Astrocyte of the spinal cord (primary cell): ENCODE results near the gene NUPR1.

ENCODE experiments used
- DNase-seq: peaks from one replicate; pipeline ENCODE4 v3.0.0; 2011; ENCODE audit warnings: low read depth, low spot score
- H3K4me3 ChIP-seq: 2 replicates; pipeline ENCODE4 v1.5.1; 2011; ENCODE audit warnings: low read depth, mild to moderate bottlenecking, low read length, moderate library complexity
- in situ Hi-C: cut with HindIII; loops from 2 replicates; pipeline ENCODE4 v1.10.0; 2017; ENCODE audit warnings: low sequenced_read_pairs
- TF ChIP-seq, protein P1 (sequence below): IDR thresholded peaks from 2 replicates; pipeline ENCODE4 v1.5.1; 2012; ENCODE audit warnings: low read depth, mild to moderate bottlenecking, low read length, inconsistent platforms

The NUPR1 gene

DNA sequence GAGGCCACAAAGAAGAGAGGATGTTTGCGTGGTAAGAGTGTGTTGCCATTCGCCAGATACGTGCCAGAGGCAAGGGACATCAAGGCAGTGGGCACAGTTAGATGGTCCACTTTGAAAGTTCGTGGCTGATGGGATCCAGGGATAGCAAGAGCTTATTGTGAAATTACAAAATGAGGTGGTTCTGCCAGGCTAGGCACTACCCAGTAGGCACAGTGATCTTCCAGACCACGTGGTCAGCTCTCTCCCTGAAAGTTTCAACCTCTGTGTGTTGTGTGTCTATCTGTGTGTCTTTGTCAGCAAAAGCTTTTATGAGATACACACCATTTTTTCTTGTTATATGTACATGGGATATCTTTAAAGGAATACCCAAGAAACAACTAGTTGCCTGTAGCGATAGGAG is 24.4 kb upstream of the NUPR1 start:
- no peak overlapping the region for H3K4me3 ChIP-seq
- DNase-seq: no peak
- in situ Hi-C loops: no loop called here
- TF ChIP-seq, protein P1, sequence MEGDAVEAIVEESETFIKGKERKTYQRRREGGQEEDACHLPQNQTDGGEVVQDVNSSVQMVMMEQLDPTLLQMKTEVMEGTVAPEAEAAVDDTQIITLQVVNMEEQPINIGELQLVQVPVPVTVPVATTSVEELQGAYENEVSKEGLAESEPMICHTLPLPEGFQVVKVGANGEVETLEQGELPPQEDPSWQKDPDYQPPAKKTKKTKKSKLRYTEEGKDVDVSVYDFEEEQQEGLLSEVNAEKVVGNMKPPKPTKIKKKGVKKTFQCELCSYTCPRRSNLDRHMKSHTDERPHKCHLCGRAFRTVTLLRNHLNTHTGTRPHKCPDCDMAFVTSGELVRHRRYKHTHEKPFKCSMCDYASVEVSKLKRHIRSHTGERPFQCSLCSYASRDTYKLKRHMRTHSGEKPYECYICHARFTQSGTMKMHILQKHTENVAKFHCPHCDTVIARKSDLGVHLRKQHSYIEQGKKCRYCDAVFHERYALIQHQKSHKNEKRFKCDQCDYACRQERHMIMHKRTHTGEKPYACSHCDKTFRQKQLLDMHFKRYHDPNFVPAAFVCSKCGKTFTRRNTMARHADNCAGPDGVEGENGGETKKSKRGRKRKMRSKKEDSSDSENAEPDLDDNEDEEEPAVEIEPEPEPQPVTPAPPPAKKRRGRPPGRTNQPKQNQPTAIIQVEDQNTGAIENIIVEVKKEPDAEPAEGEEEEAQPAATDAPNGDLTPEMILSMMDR: no peak

GRCh38 chr16:28562199-28562598 is 23.4 kb upstream of the NUPR1 start:
- DNase-seq: no peak
- no peak overlapping the region for H3K4me3 ChIP-seq
- TF ChIP-seq, protein P1: no peak
- in situ Hi-C loops: no loop called here

GRCh38 chr16:28561557-28562187 is 22.9 kb upstream of the NUPR1 start:
- TF ChIP-seq, protein P1: no peak
- in situ Hi-C loops: no loop called here
- DNase-seq: no peak
- no peak overlapping the region for H3K4me3 ChIP-seq

DNA sequence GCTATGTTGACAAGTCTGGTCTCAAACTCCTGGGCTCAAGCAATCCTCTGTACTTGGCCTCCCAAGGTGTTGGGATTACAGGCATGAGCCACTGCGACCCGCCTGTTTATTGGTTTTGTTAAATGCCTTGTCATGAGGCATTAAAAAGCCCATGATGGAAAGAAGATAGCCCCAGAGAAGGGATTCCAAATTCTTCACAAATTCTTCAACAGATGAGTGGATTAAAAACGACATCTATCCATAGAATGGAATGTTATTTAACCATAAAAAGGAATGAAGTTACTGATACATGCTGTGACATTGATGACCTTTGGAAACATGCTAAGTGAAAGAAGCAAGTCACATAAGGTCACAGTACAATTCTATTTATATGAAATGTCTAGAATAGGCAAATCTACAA is 19.7 kb upstream of the NUPR1 start:
- in situ Hi-C loops: no loop called here
- H3K4me3 ChIP-seq: no peak overlapping the region
- TF ChIP-seq, protein P1: no peak
- DNase-seq: no peak

- in situ Hi-C loops: no loop called here
- no peak overlapping the region for H3K4me3 ChIP-seq
- TF ChIP-seq, protein P1: no peak
- no peak for DNase-seq
Observed at GRCh38 chr16:28556914-28557320, 18.1 kb upstream of the NUPR1 start.

GRCh38 chr16:28555561-28555960 is 16.8 kb upstream of the NUPR1 start:
- in situ Hi-C loops: no loop called here
- no peak overlapping the region for H3K4me3 ChIP-seq
- TF ChIP-seq, protein P1: no peak
- no peak for DNase-seq
